Vagina (tissue), 2 donors: Measurements from ENCODE around the gene RFX2. TPM values are rescaled to one million over a fixed set of nuclear protein-coding genes. Genes with fewer than 3 reads are reported as not detected.

ENCODE experiments used
- DNase-seq, 2 donors: peaks; one replicate each; pipeline ENCODE4 v3.0.0-alpha.2; 2017; ENCODE audit errors: extremely low spot score in 2 of 2
- H3K27ac ChIP-seq: fragments of 200-600 bp; sonication (generic); one replicate; pipeline ENCODE4 v1.5.1; 2019
- H3K27me3 ChIP-seq: fragments of 200-600 bp; sonication (generic); one replicate; pipeline ENCODE4 v1.5.1; 2019
- H3K36me3 ChIP-seq, 2 donors: fragments of 200-600 bp; sonication (generic); one replicate each; pipeline ENCODE4 v1.5.1; 2017 to 2019
- H3K4me1 ChIP-seq: fragments of 200-600 bp; sonication (generic); one replicate; pipeline ENCODE4 v1.5.1; 2019
- H3K4me3 ChIP-seq, 2 donors: fragments of 200-600 bp; sonication (generic); 1 replicate in 1 of 2; 2 replicates in 1 of 2; pipeline ENCODE4 v1.5.1; 2016 to 2019
- H3K9me3 ChIP-seq: fragments of 200-600 bp; sonication (generic); one replicate; pipeline ENCODE4 v1.5.1; 2019
- CTCF ChIP-seq, 3 experiments: fragments of 450-650 bp in 2 of 3; fragments of 200-600 bp in 1 of 3; sonication (generic) in 1 of 3; IDR thresholded peaks; one replicate each; pipeline ENCODE4 v1.5.1; 2017 to 2019; ENCODE audit warnings: antibody characterized with exemption in 3 of 3, mild to moderate bottlenecking in 2 of 3, moderate library complexity in 2 of 3
- POLR2A ChIP-seq, 2 donors: fragments of 450-650 bp; IDR thresholded peaks; one replicate each; pipeline ENCODE4 v1.6.1; 2017; ENCODE audit warnings: antibody characterized with exemption in 2 of 2, mild to moderate bottlenecking in 2 of 2, moderate library complexity in 2 of 2
- POLR2AphosphoS5 ChIP-seq, 2 donors: sonication (generic); formaldehyde crosslinking; IDR thresholded peaks; one replicate each; pipeline ENCODE4 v1.9.0; 2017; ENCODE audit warnings: antibody characterized with exemption in 2 of 2, mild to moderate bottlenecking in 2 of 2, low read depth in 1 of 2; ENCODE audit not compliant: insufficient read depth in 1 of 2
- intact Hi-C: fragments of 100-400 bp; cut with DNase I; formaldehyde crosslinking; loops from one replicate; pipeline ENCODE4 v1.15.1; 2023
- total RNA-seq: library from RNA; depleted of rRNA; stranded (reverse); fragments of >200 nt; gene quantifications from one replicate; pipeline ENCODE4 v1.2.3, GENCODE V29; 2016

RFX2 gene
- total RNA-seq, 1 donor from 2014 or later: 12.0 TPM

GRCh38 chr19:6057651-6058517 lies 52.4 kb downstream of the RFX2 start:
- Histone ChIP-seq H3K36me3 (no peaks in the 10 kb centered on the region), H3K4me1 (peaks cover 68% of the 10 kb centered on the region), H3K9me3 (no peaks in the 10 kb centered on the region), H3K27me3 (no peaks in the 10 kb centered on the region), H3K27ac (peak overlapping the region; percentile 93), H3K4me3 (peak overlapping the region in 1 of 2 donors; percentile 3)
- peak in 1 of 2 donors; percentile 88 for DNase-seq
- peak in 1 of 2 donors; percentile 41 for TF ChIP-seq POLR2AphosphoS5 (IDR thresholded peaks at IDR 0.05; ENCODE audit: insufficient read depth in 1 of 2, low read depth in 1 of 2)
- no peak for TF ChIP-seq POLR2A (IDR thresholded peaks at IDR 0.05)
- TF ChIP-seq CTCF (IDR thresholded peaks at IDR 0.05): no peak
- intact Hi-C loops: loop anchor here (5.0 kb wide), 2 partner anchors 49 to 219 kb away; partner anchors contain the start of gene MLLT1

GRCh38 chr19:6056801-6057650 lies 53.3 kb downstream of the RFX2 start:
- Histone ChIP-seq H3K9me3 (no peaks in the 10 kb centered on the region), H3K27ac (peak overlapping the region; percentile 93), H3K4me3 (peak overlapping the region; percentile 13 to 23), H3K36me3 (no peaks in the 10 kb centered on the region), H3K27me3 (no peaks in the 10 kb centered on the region), H3K4me1 (peaks cover 60% of the 10 kb centered on the region)
- peak; percentile 73 to 98 for TF ChIP-seq POLR2AphosphoS5 (IDR thresholded peaks at IDR 0.05; ENCODE audit: insufficient read depth in 1 of 2, low read depth in 1 of 2)
- TF ChIP-seq POLR2A (IDR thresholded peaks at IDR 0.05): no peak
- peak in 1 of 3 experiments; percentile 5 for TF ChIP-seq CTCF (IDR thresholded peaks at IDR 0.05)
- intact Hi-C loops: loop anchor here (5.0 kb wide), 2 partner anchors 50 to 220 kb away; partner anchors contain the start of gene MLLT1
- peak; percentile 72 to 97 for DNase-seq

GRCh38 chr19:6056282-6056741 lies 54.0 kb downstream of the RFX2 start:
- peaks cover 53% of the 10 kb centered on the region for H3K4me1 ChIP-seq
- DNase-seq: peak; percentile 49 to 89
- H3K9me3 ChIP-seq: no peaks in the 10 kb centered on the region
- H3K27me3 ChIP-seq: no peaks in the 10 kb centered on the region
- H3K36me3 ChIP-seq: no peaks in the 10 kb centered on the region
- TF ChIP-seq CTCF (IDR thresholded peaks at IDR 0.05): no peak
- no peak for TF ChIP-seq POLR2A (IDR thresholded peaks at IDR 0.05)
- TF ChIP-seq POLR2AphosphoS5 (IDR thresholded peaks at IDR 0.05; ENCODE audit: insufficient read depth in 1 of 2, low read depth in 1 of 2): no peak
- H3K4me3 ChIP-seq: peak overlapping the region; percentile 13 to 23
- intact Hi-C loops: loop anchor here (5.0 kb wide), 2 partner anchors 51 to 221 kb away; partner anchors contain the start of gene MLLT1
- H3K27ac ChIP-seq: peak overlapping the region; percentile 93

- peak in 1 of 2 donors; percentile 20 for DNase-seq
- H3K36me3 ChIP-seq: no peaks in the 10 kb centered on the region
- intact Hi-C loops: loop anchor here (5.0 kb wide), 2 partner anchors 52 to 222 kb away; partner anchors contain the start of gene MLLT1
- no peak overlapping the region for H3K4me3 ChIP-seq
- no peaks in the 10 kb centered on the region for H3K27me3 ChIP-seq
- peaks cover 42% of the 10 kb centered on the region for H3K4me1 ChIP-seq
- TF ChIP-seq CTCF (IDR thresholded peaks at IDR 0.05) (no peak), POLR2A (IDR thresholded peaks at IDR 0.05) (no peak), POLR2AphosphoS5 (IDR thresholded peaks at IDR 0.05; ENCODE audit: insufficient read depth in 1 of 2, low read depth in 1 of 2) (no peak)
- H3K9me3 ChIP-seq: no peaks in the 10 kb centered on the region
- no peak overlapping the region for H3K27ac ChIP-seq
Observed at GRCh38 chr19:6055013-6055795, 55.1 kb downstream of the RFX2 start.
